Measurements from ENCODE around the gene WNT11. TPM values are rescaled to one million over a fixed set of nuclear protein-coding genes. Genes with fewer than 3 reads are reported as not detected.

The WNT11 gene
- total RNA-seq, 4 donors from 2014 or later = 0.13 to 3.2 (median 0.38) TPM

DNA sequence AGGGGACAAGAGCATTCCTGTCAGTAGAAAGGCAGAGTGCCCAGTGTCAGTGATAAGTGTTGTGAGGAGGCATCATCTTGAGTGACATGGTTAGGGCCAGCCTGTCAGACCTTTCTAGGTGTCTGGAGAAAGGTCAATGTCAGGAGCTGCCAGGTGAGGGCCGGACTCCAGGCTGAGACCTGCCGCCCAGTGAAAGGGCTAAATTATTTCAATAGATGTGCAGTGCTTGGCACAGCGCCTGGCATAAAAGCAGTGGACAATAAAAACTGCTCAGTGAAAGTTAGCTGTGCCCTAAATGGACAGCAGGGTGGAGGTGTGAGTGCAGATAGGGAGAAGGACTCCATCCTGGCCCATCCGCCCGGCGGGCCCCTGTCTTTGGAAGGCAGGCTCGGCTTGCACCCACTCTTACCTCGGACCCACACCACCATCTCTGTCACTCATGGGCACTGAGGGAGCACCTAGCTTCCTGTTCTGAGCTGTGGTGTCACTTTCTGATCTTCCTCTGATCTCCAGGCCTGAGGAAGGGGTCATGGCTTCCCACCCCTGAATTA is 23.5 kb upstream of the WNT11 start:
- no peak for DNase-seq
- H3K9me3 ChIP-seq = no peaks in the 10 kb centered on the region
- no peak overlapping the region for H3K27ac ChIP-seq
- 82 to 91% methylated on average over 8 of the region's 8 CpGs for WGBS, 2 donors
- no peak overlapping the region for H3K4me3 ChIP-seq
- H3K27me3 ChIP-seq = no peaks in the 10 kb centered on the region
- peaks cover 7 to 13% (median 9%) of the 10 kb centered on the region in 3 donors for H3K4me1 ChIP-seq
- TF ChIP-seq, protein P1, sequence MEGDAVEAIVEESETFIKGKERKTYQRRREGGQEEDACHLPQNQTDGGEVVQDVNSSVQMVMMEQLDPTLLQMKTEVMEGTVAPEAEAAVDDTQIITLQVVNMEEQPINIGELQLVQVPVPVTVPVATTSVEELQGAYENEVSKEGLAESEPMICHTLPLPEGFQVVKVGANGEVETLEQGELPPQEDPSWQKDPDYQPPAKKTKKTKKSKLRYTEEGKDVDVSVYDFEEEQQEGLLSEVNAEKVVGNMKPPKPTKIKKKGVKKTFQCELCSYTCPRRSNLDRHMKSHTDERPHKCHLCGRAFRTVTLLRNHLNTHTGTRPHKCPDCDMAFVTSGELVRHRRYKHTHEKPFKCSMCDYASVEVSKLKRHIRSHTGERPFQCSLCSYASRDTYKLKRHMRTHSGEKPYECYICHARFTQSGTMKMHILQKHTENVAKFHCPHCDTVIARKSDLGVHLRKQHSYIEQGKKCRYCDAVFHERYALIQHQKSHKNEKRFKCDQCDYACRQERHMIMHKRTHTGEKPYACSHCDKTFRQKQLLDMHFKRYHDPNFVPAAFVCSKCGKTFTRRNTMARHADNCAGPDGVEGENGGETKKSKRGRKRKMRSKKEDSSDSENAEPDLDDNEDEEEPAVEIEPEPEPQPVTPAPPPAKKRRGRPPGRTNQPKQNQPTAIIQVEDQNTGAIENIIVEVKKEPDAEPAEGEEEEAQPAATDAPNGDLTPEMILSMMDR (IDR thresholded peaks at IDR 0.05) = no peak
- no peak for TF ChIP-seq POLR2A (IDR thresholded peaks at IDR 0.05)
- H3K36me3 ChIP-seq = no peaks in the 10 kb centered on the region
- intact Hi-C loops (cut with DNase I) = no loop called here

DNA sequence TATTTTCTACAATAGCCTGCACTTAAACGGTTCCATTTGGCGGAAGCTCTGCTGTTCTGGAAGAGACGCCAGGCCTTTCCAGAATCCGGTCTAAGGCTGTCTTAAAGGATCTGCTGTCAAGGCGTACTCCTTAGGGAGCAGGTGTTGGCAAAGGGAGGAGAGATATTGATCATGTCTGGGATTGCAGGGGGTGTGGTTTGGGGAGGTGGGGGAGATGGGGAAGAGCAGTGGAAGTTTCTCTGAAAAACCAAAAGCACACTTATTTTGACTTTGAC is 22.5 kb upstream of the WNT11 start:
- Histone ChIP-seq H3K27ac (no peak overlapping the region), H3K36me3 (no peaks in the 10 kb centered on the region), H3K9me3 (no peaks in the 10 kb centered on the region), H3K4me1 (peaks cover 0 to 3% (median under 1%) of the 10 kb centered on the region in 3 donors), H3K27me3 (no peaks in the 10 kb centered on the region), H3K4me3 (no peak overlapping the region)
- 82 to 90% methylated on average over 3 to 5 of the region's 5 CpGs for WGBS, 2 donors
- DNase-seq = no peak
- intact Hi-C loops (cut with DNase I) = no loop called here
- TF ChIP-seq POLR2A (IDR thresholded peaks at IDR 0.05) = no peak
- TF ChIP-seq, protein P1 (IDR thresholded peaks at IDR 0.05) = no peak

DNA sequence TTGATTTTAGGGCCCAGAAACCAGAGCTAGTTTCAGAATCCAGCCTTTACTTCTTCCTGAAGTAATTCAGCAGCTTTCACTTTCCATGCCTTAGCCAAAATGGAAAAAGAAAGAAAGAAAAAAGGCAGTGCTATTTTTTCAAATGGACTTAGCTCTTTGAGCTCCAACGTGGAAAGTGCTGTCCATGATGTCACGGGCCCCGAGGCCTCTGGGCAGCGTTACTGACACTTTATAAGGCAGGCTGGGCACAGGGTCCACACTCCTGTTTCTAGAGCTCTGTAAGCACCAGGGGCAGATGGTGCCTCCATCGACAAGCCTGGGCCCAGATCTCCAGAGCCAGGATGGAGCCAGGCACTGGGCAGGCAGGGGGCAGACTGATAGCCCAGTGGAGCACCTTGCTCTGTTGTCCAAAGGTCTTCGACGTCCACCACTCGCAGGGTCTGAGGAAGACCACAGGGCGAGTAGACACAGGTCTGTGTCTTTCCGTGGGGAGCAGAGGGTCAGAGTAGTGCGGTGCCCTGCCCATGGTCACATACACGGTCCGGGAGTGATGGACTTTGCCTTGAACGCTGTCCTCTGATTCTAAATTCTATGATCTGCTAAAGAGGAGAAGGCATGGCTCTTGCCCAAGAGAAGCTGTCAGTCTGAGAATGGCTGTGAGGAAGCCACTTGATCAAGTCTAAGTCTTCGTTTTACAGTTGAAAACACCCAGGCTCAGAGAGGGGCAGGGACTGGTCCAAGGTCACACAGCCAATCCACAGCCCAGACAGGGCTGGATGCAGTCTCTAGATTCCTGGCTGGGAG is 22.0 kb upstream of the WNT11 start:
- Histone ChIP-seq H3K4me1 (no peaks in the 10 kb centered on the region), H3K36me3 (no peaks in the 10 kb centered on the region), H3K27me3 (no peaks in the 10 kb centered on the region), H3K4me3 (no peak overlapping the region), H3K9me3 (no peaks in the 10 kb centered on the region), H3K27ac (no peak overlapping the region)
- WGBS, 2 donors = 76 to 81% methylated on average over 14 of the region's 15 CpGs
- TF ChIP-seq, protein P1 (IDR thresholded peaks at IDR 0.05) = no peak
- TF ChIP-seq POLR2A (IDR thresholded peaks at IDR 0.05) = no peak
- DNase-seq = no peak
- intact Hi-C loops (cut with DNase I) = no loop called here

DNA sequence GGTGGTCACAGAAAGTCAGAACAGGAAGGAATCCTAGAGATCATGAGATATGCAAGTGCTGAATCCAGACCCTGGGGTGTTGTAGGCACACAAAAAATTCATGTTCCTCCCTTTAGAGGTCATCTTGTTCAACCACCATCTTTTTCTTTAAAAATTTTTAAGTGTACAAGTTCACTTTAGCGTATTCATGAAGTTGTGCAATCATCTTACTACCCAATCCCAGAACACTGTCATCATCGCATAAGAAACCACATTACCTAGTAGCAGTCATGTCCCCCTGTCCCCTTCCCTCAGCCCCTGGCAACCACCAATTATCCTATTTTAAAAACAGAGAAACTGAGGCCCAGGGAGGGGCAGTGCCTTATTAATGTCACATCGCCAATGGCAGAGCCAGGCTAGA is 20.3 kb upstream of the WNT11 start:
- intact Hi-C loops (cut with DNase I) = no loop called here
- no peaks in the 10 kb centered on the region for H3K9me3 ChIP-seq
- no peaks in the 10 kb centered on the region for H3K4me1 ChIP-seq
- H3K36me3 ChIP-seq = no peaks in the 10 kb centered on the region
- no peak for DNase-seq
- H3K27me3 ChIP-seq = no peaks in the 10 kb centered on the region
- WGBS, 2 donors = 79 to 89% methylated on average over 2 to 3 of the region's 3 CpGs
- H3K27ac ChIP-seq = no peak overlapping the region
- H3K4me3 ChIP-seq = no peak overlapping the region
- TF ChIP-seq, protein P1 (IDR thresholded peaks at IDR 0.05) = no peak
- TF ChIP-seq POLR2A (IDR thresholded peaks at IDR 0.05) = no peak

GRCh38 chr11:76225122-76225611 is 18.9 kb upstream of the WNT11 start:
- H3K27ac ChIP-seq = peak overlapping the region in 1 of 4 donors; percentile 34
- DNase-seq = no peak

More at GRCh38 chr11:76225122-76225611, 18.9 kb upstream of the WNT11 start:
- H3K4me3 ChIP-seq = no peak overlapping the region
- no peak for TF ChIP-seq POLR2A (IDR thresholded peaks at IDR 0.05)
- TF ChIP-seq, protein P1 (IDR thresholded peaks at IDR 0.05) = no peak
- H3K4me1 ChIP-seq = no peaks in the 10 kb centered on the region
- peaks cover 0 to 3% (median 0%) of the 10 kb centered on the region in 4 donors for H3K27me3 ChIP-seq
- intact Hi-C loops (cut with DNase I) = no loop called here
- H3K9me3 ChIP-seq = no peaks in the 10 kb centered on the region
- 89 to 91% methylated on average over 11 to 12 of the region's 17 CpGs for WGBS, 2 donors
- H3K36me3 ChIP-seq = no peaks in the 10 kb centered on the region

Data from esophagus squamous epithelium (tissue), 5 donors.